Tibial nerve (tissue), 4 donors: ENCODE results near the gene INPP1.

Source experiments
- CTCF ChIP-seq, 5 experiments: fragments of 200-600 bp in 3 of 5; fragments of 450-650 bp in 2 of 5; sonication (generic) in 3 of 5; IDR thresholded peaks; one replicate each; pipeline ENCODE4 v1.5.1; 2016 to 2019; ENCODE audit warnings: antibody characterized with exemption in 5 of 5, mild to moderate bottlenecking in 3 of 5, moderate library complexity in 2 of 5
- EP300 ChIP-seq, 2 donors: sonication (generic); formaldehyde crosslinking; IDR thresholded peaks; one replicate each; pipeline ENCODE4 v1.6.1; 2017; ENCODE audit warnings: antibody characterized with exemption in 2 of 2, mild to moderate bottlenecking in 1 of 2

- TF ChIP-seq CTCF (IDR thresholded peaks at IDR 0.05), result no peak
- no peak for TF ChIP-seq EP300 (IDR thresholded peaks at IDR 0.05)
Observed at GRCh38 chr2:190380962-190381412, 37.6 kb downstream of the INPP1 start.
